IPS-18a (cell line): ENCODE measurements around the gene EED.
"Not testable (repeated sequence)": the region's sequence is repeated elsewhere in the genome, so short reads cannot be mapped to it uniquely, and the experiment has no call there.

Experiments
- H3K27ac ChIP-seq: one replicate; pipeline ENCODE4 v1.5.1; 2013; ENCODE audit warnings: low read length
- H3K27me3 ChIP-seq: one replicate; pipeline ENCODE4 v1.6.1; 2013; ENCODE audit warnings: mild to moderate bottlenecking, low read length; ENCODE audit not compliant: control insufficient read depth, insufficient read depth
- H3K36me3 ChIP-seq: one replicate; pipeline ENCODE4 v1.6.1; 2013; ENCODE audit warnings: low read depth, low read length; ENCODE audit not compliant: control insufficient read depth
- H3K4me1 ChIP-seq: one replicate; pipeline ENCODE4 v1.6.1; 2013; ENCODE audit warnings: low read depth, low read length; ENCODE audit not compliant: control insufficient read depth
- H3K4me3 ChIP-seq: one replicate; pipeline ENCODE4 v1.5.1; 2013; ENCODE audit warnings: low read length
- H3K9ac ChIP-seq: one replicate; pipeline ENCODE4 v1.6.1; 2013; ENCODE audit warnings: mild to moderate bottlenecking, low read length, moderate library complexity
- H3K9me3 ChIP-seq: one replicate; pipeline ENCODE4 v1.6.1; 2013; ENCODE audit warnings: low read depth, low read length; ENCODE audit not compliant: control insufficient read depth

EED gene

GRCh38 chr11:86277741-86278140 lies 33.2 kb downstream of the EED start:
- Histone ChIP-seq H3K36me3 (peaks cover 24% of the 10 kb centered on the region), H3K4me1 (no peaks in the 10 kb centered on the region)

DNA sequence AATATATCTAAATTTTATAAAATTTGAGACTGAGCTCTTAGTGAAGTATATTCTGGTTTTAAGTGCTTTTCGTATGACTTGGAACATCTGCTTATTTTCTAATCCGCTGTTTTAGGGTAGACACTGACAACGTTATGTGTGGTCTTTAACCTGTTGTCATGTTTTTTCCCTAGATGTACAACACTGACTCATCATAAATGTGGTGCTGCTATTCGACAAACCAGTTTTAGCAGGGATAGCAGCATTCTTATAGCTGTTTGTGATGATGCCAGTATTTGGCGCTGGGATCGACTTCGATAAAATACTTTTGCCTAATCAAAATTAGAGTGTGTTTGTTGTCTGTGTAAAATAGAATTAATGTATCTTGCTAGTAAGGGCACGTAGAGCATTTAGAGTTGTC lies 33.7 kb downstream of the EED start:
- H3K27ac ChIP-seq = no peak overlapping the region
- no peaks in the 10 kb centered on the region for H3K4me1 ChIP-seq
- H3K27me3 ChIP-seq = no peaks in the 10 kb centered on the region
- H3K9ac ChIP-seq = no peak overlapping the region
- H3K4me3 ChIP-seq = no peak overlapping the region
- H3K9me3 ChIP-seq = no peaks in the 10 kb centered on the region
- H3K36me3 ChIP-seq = peaks cover 24% of the 10 kb centered on the region

More at GRCh38 chr11:86277741-86278140, 33.2 kb downstream of the EED start:
- no peak overlapping the region for H3K27ac ChIP-seq
- H3K27me3 ChIP-seq = no peaks in the 10 kb centered on the region
- no peak overlapping the region for H3K4me3 ChIP-seq
- no peaks in the 10 kb centered on the region for H3K9me3 ChIP-seq
- H3K9ac ChIP-seq = no peak overlapping the region

GRCh38 chr11:86279747-86280146 lies 35.2 kb downstream of the EED start:
- H3K9ac ChIP-seq = no peak overlapping the region
- peaks cover 27% of the 10 kb centered on the region for H3K36me3 ChIP-seq
- H3K4me3 ChIP-seq = no peak overlapping the region

DNA sequence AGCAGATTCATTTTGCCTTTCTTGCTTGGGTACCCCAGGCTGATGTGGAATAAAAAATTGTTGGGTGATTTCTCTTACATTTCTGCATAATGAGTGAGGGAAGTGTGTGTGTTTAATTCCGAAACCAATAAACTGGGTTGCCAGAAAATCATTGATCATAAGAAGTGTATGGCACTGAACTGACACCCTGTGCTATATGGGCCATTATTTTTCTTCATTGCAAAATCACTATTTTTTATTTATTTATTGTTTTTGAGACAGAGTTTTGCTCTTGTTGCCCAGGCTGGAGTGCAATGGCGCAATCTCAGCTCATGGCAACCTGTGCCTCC lies 42.9 kb downstream of the EED start:
- Histone ChIP-seq H3K9ac (no peak overlapping the region), H3K36me3 (peaks cover 2% of the 10 kb centered on the region), H3K9me3 (no peaks in the 10 kb centered on the region), H3K4me1 (no peaks in the 10 kb centered on the region), H3K27ac (no peak overlapping the region), H3K4me3 (no peak overlapping the region), H3K27me3 (no peaks in the 10 kb centered on the region)

More at GRCh38 chr11:86279747-86280146, 35.2 kb downstream of the EED start:
- Histone ChIP-seq H3K9me3 (no peaks in the 10 kb centered on the region), H3K4me1 (no peaks in the 10 kb centered on the region), H3K27me3 (no peaks in the 10 kb centered on the region), H3K27ac (no peak overlapping the region)

- Histone ChIP-seq H3K4me1 (no peaks in the 10 kb centered on the region), H3K36me3 (peaks cover 2% of the 10 kb centered on the region)
These were observed 44.4 kb downstream of the EED start for GRCh38 chr11:86288776-86289507.

DNA sequence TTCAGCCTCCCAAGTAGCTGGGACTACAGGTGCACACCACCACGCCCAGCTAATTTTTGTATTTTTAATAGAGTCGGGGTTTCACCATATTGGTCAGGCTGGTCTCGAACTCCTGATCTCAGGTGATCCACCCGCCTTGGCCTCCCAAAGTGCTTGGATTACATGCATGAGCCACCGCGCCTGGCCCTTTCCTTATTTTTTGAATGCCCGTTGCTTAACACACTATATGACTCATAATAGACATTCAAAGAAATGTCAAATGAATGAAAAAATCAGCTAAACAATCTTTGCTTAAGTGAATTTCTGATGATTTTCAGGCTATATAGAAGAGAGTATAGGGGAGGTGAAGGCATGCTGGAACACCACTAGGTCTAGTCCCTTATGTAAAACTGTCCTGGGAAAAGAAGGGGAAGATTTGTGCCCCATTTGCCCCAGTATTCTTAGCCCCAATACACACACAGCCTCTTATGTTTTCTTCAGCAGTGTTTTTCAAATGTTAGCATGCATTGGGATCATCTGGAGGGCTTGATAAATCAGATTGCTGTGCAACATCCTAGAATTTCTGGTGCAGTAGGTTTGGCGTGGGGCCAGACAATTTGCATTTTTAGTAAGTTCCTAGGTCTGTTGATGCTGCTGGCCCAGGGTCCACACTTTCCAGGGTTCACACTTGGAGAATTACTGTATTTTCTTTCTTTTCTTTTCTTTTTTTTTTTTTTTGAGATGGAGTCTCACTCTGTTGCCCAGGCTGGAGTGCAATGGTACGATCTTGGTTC lies 45.1 kb downstream of the EED start:
- not testable (repeated sequence) for H3K27me3 ChIP-seq, H3K27ac ChIP-seq, H3K9ac ChIP-seq, H3K9me3 ChIP-seq, H3K4me3 ChIP-seq, H3K4me1 ChIP-seq, H3K36me3 ChIP-seq

More at GRCh38 chr11:86288776-86289507, 44.4 kb downstream of the EED start:
- no peaks in the 10 kb centered on the region for H3K27me3 ChIP-seq
- no peak overlapping the region for H3K4me3 ChIP-seq
- no peak overlapping the region for H3K27ac ChIP-seq
- H3K9me3 ChIP-seq = no peaks in the 10 kb centered on the region
- no peak overlapping the region for H3K9ac ChIP-seq

- no peaks in the 10 kb centered on the region for H3K27me3 ChIP-seq
- no peak overlapping the region for H3K27ac ChIP-seq
- H3K36me3 ChIP-seq = no peaks in the 10 kb centered on the region
- no peaks in the 10 kb centered on the region for H3K9me3 ChIP-seq
- H3K4me3 ChIP-seq = no peak overlapping the region
- H3K9ac ChIP-seq = no peak overlapping the region
- no peaks in the 10 kb centered on the region for H3K4me1 ChIP-seq
These were observed 47.1 kb downstream of the EED start for GRCh38 chr11:86291466-86292262.

- H3K4me3 ChIP-seq = no peak overlapping the region
- no peak overlapping the region for H3K27ac ChIP-seq
- no peaks in the 10 kb centered on the region for H3K4me1 ChIP-seq
- no peak overlapping the region for H3K9ac ChIP-seq
- no peaks in the 10 kb centered on the region for H3K36me3 ChIP-seq
- no peaks in the 10 kb centered on the region for H3K9me3 ChIP-seq
- no peaks in the 10 kb centered on the region for H3K27me3 ChIP-seq
These were observed 48.5 kb downstream of the EED start for GRCh38 chr11:86292912-86293616.

- no peak overlapping the region for H3K4me3 ChIP-seq
These were observed 49.5 kb downstream of the EED start for GRCh38 chr11:86294026-86294425.

DNA sequence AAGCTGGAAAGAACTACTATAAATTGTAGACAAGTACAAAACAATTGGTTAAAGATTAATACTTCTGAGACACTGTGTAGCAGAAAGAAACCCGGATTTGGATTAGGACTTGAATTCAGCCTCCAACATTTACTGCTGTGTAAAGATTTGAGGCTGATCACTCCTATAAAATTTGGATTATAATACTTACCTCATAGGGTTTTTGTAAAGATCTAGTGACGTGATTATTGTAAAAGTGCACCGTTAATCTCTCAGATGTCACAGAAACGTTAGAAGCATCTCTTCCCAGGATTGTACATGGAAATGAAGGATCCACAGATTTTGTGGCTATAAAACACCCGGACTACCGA lies 57.2 kb downstream of the EED start:
- Histone ChIP-seq H3K27me3 (no peaks in the 10 kb centered on the region), H3K27ac (no peak overlapping the region), H3K4me3 (peak overlapping the region; percentile 92), H3K4me1 (peaks cover 9% of the 10 kb centered on the region), H3K9me3 (no peaks in the 10 kb centered on the region), H3K9ac (peak overlapping the region; percentile 91), H3K36me3 (no peaks in the 10 kb centered on the region)

More at GRCh38 chr11:86294026-86294425, 49.5 kb downstream of the EED start:
- no peaks in the 10 kb centered on the region for H3K27me3 ChIP-seq
- no peak overlapping the region for H3K27ac ChIP-seq
- H3K9me3 ChIP-seq = no peaks in the 10 kb centered on the region
- H3K9ac ChIP-seq = no peak overlapping the region
- no peaks in the 10 kb centered on the region for H3K36me3 ChIP-seq
- H3K4me1 ChIP-seq = no peaks in the 10 kb centered on the region
